Smooth muscle cell (in vitro differentiated cells): ENCODE results near the gene KRTAP5-2. TPM values are rescaled to one million over a fixed set of nuclear protein-coding genes. Genes with fewer than 3 reads are reported as not detected.

ENCODE experiments used
- DNase-seq: peaks from one replicate; lab custom pipeline; 2025; ENCODE audit not compliant: unreplicated experiment; lab: John Stamatoyannopoulos, UW
- H2AFZ ChIP-seq: fragments of 200-600 bp; sonication (generic); 2 replicates; pipeline ENCODE4 v1.6.0; 2016; ENCODE audit warnings: antibody characterized with exemption, low read depth, mild to moderate bottlenecking
- H3F3A ChIP-seq: fragments of 200-600 bp; sonication (generic); 2 replicates; pipeline ENCODE4 v1.6.0; 2017; ENCODE audit warnings: antibody characterized with exemption, low read depth
- H3K27ac ChIP-seq: fragments of 200-600 bp; sonication (generic); 2 replicates; pipeline ENCODE4 v1.5.1; 2016; ENCODE audit warnings: low read depth, mild to moderate bottlenecking
- H3K27me3 ChIP-seq: fragments of 200-600 bp; sonication (generic); 2 replicates; pipeline ENCODE4 v1.6.1; 2016; ENCODE audit warnings: low read depth, mild to moderate bottlenecking
- H3K36me3 ChIP-seq: fragments of 200-600 bp; sonication (generic); 2 replicates; pipeline ENCODE4 v1.5.1; 2016; ENCODE audit warnings: low read depth
- H3K4me1 ChIP-seq: fragments of 200-600 bp; sonication (generic); 2 replicates; pipeline ENCODE4 v1.5.1; 2016; ENCODE audit warnings: low read depth
- H3K4me2 ChIP-seq: fragments of 200-600 bp; sonication (generic); 2 replicates; pipeline ENCODE4 v1.6.0; 2016; ENCODE audit warnings: mild to moderate bottlenecking
- H3K4me3 ChIP-seq: fragments of 200-600 bp; sonication (generic); 2 replicates; pipeline ENCODE4 v1.5.1; 2016; ENCODE audit warnings: mild to moderate bottlenecking
- H3K79me2 ChIP-seq: fragments of 200-600 bp; sonication (generic); 2 replicates; pipeline ENCODE4 v1.6.0; 2016; ENCODE audit warnings: low read depth, mild to moderate bottlenecking
- H3K9ac ChIP-seq: fragments of 200-600 bp; sonication (generic); 2 replicates; pipeline ENCODE4 v1.6.0; 2016; ENCODE audit warnings: low read depth
- H3K9me3 ChIP-seq: fragments of 200-600 bp; sonication (generic); replicated peaks from 2 replicates; pipeline ENCODE4 v1.5.1; 2016; ENCODE audit warnings: low read depth
- H4K20me1 ChIP-seq: fragments of 200-600 bp; sonication (generic); 2 replicates; pipeline ENCODE4 v1.6.0; 2016; ENCODE audit warnings: low read depth
- CTCF ChIP-seq: fragments of 200-600 bp; sonication (generic); IDR thresholded peaks from 2 replicates; pipeline ENCODE4 v1.5.1; 2017; ENCODE audit warnings: borderline replicate concordance, mild to moderate bottlenecking, antibody characterized with exemption; ENCODE audit not compliant: insufficient read depth, poor library complexity, severe bottlenecking
- WGBS: methylation state at CpG from one replicate; pipeline ENCODE4 v1.1.7; 2016; ENCODE audit warnings: low lambda C conversion rate; 5-methylcytosine and 5-hydroxymethylcytosine counted together
- polyA plus RNA-seq: library from polyadenylated mRNA; unstranded; fragments of >200 nt; fragmentation: Nextera tagmentation; extraction: Ambion mirVana; gene quantifications from 2 replicates; pipeline ENCODE4 v1.2.1, GENCODE V29; 2016
- total RNA-seq: library from RNA; depleted of rRNA; stranded (reverse); fragments of >200 nt; gene quantifications from 2 replicates; pipeline ENCODE4 v1.2.3, GENCODE V29; 2014

The KRTAP5-2 gene
- total and polyA plus RNA-seq, 2 experiments from 2014 or later = 0.14 TPM; not detected in 1

GRCh38 chr11:1556278-1556902 is 41.7 kb downstream of the KRTAP5-2 start:
- Histone ChIP-seq H3K4me1 (peaks cover 11% of the 10 kb centered on the region), H3K27me3 (peaks cover 3% of the 10 kb centered on the region), H4K20me1 (peaks cover 47% of the 10 kb centered on the region), H3K4me3 (no peak overlapping the region), H3K9me3 (no peaks in the 10 kb centered on the region), H3K9ac (no peak overlapping the region), H3K79me2 (no peaks in the 10 kb centered on the region), H2AFZ (no peak overlapping the region), H3K36me3 (no peaks in the 10 kb centered on the region), H3F3A (no peaks in the 10 kb centered on the region), H3K4me2 (no peak overlapping the region), H3K27ac (no peak overlapping the region)
- TF ChIP-seq CTCF = no peak
- 69% methylated on average over 57 of the region's 63 CpGs for WGBS
- no peak for DNase-seq

- WGBS = 88% methylated on average over 9 of the region's 9 CpGs
- no peak overlapping the region for H3K27ac ChIP-seq
Observed at GRCh38 chr11:1555713-1556153, 42.4 kb downstream of the KRTAP5-2 start.

GRCh38 chr11:1554981-1555712 is 42.9 kb downstream of the KRTAP5-2 start:
- no peak overlapping the region for H3K4me2 ChIP-seq
- no peaks in the 10 kb centered on the region for H3K79me2 ChIP-seq
- no peak overlapping the region for H3K9ac ChIP-seq
- no peak overlapping the region for H2AFZ ChIP-seq
- H4K20me1 ChIP-seq = peaks cover 35% of the 10 kb centered on the region
- no peak for DNase-seq
- no peaks in the 10 kb centered on the region for H3K9me3 ChIP-seq
- no peaks in the 10 kb centered on the region for H3F3A ChIP-seq
- no peak overlapping the region for H3K27ac ChIP-seq
- 84% methylated on average over 13 of the region's 13 CpGs for whole genome bisulfite sequencing
- H3K27me3 ChIP-seq = peaks cover 3% of the 10 kb centered on the region
- TF ChIP-seq CTCF = no peak
- no peak overlapping the region for H3K4me3 ChIP-seq
- H3K36me3 ChIP-seq = no peaks in the 10 kb centered on the region
- peaks cover 11% of the 10 kb centered on the region for H3K4me1 ChIP-seq

More at GRCh38 chr11:1555713-1556153, 42.4 kb downstream of the KRTAP5-2 start:
- H3K27me3 ChIP-seq = peaks cover 3% of the 10 kb centered on the region
- no peaks in the 10 kb centered on the region for H3K9me3 ChIP-seq
- no peak overlapping the region for H3K4me2 ChIP-seq
- H3F3A ChIP-seq = no peaks in the 10 kb centered on the region
- H3K36me3 ChIP-seq = no peaks in the 10 kb centered on the region
- H3K79me2 ChIP-seq = no peaks in the 10 kb centered on the region
- H3K9ac ChIP-seq = no peak overlapping the region
- TF ChIP-seq CTCF = no peak
- peaks cover 40% of the 10 kb centered on the region for H4K20me1 ChIP-seq
- no peak overlapping the region for H3K4me3 ChIP-seq
- H2AFZ ChIP-seq = no peak overlapping the region
- H3K4me1 ChIP-seq = peaks cover 11% of the 10 kb centered on the region
- DNase-seq = no peak
